ENCODE data around the gene APLP2. TPM values are rescaled to one million over a fixed set of nuclear protein-coding genes. Genes with fewer than 3 reads are reported as not detected.
"Not testable (repeated sequence)": the region's sequence is repeated elsewhere in the genome, so short reads cannot be mapped to it uniquely, and the experiment has no call there.

The APLP2 gene
- total RNA-seq, 1 donor from 2014 or later, result 297 TPM

DNA sequence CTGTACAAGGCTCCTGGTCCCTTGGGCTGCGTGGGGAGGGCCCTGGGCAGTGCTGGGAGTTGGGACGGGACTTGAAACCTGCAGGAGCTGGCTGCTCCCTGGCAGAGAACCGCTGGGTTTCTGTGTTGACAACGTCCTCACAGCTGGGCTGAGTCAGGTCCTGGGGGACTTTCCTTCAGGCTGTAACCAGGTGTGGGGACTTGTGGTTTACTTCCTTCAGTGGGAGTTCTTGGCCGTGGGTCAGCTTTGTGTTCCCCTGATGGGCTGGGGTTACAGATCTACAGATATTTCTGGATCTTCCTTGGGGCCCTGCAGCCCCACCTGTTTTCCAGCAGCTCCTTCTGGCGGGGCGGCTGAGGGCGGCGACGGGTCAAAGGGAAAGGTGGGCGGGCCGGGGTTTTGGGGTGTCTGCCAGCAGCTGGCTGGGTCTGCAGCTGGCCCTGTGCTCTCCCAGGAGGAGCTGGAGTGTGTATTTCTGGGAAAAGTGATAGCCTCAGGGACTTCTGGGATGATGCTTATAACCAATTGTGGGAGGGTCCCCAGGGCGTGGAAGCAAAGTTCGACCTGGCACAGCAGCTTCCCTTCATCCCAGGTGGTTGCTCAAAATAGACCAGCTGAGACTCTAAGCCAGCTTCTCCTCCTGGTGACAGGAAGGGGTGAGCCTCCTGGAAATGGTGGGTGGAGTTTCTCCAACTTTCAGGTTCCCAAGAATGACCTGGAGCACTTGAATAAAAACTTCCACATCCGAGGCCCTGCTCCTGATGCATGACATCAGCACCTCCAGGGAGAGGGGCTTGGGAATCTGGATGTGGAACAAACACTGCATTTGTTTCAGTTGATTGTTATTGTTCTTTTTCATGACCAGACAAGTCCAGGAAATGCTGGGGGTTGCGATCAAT, 109.0 kb downstream of the APLP2 start:
- DNase-seq, result no peak
- ATAC-seq, result no peak
- intact Hi-C loops (cut with micrococcal nuclease), result no loop called here

- intact Hi-C loops (cut with micrococcal nuclease), result no loop called here
- peak; percentile 27 for ATAC-seq
- DNase-seq, result no peak
These were observed 110.0 kb downstream of the APLP2 start for GRCh38 chr11:130179396-130180306.

DNA sequence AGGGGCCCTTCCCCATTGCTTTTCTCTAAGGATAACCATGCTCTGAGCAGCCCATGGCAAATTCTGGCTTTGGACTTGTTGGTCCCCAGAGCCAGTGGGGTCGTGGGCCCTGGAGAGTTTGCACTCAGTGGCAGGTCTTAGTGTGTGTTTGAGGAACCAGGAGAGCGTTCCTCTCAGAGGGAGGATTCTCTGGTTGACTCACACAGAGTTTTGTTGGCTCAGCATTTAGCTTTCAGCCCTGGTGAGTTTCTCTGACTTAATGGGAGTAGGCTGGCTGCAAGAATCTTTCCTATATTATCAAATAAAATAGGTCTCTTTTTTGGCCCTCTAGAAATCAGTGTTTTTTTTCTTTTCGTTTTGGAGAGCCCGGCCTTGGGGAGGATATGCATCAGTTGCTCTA, 110.8 kb downstream of the APLP2 start:
- ATAC-seq (no peak), DNase-seq (no peak)
- intact Hi-C loops (cut with micrococcal nuclease), result no loop called here

DNA sequence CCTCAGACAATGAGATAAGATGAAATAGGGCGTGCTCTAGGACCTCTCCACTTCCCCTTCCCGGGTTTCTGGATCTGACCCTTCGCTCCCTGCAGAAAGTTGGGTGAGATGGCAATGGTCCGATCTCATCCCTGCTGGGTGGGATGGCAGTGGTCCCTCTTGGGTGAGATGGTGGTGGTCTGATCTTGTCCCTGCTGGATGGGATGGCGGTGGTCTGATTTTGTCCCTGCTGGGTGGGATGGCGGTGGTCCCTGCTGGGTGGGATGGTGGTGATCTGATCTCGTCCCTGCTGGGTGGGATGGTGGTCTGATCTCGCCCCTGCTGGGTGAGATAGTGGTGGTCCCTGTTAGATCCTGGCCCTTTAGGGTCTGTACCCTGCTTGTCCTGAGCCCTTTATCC, 111.2 kb downstream of the APLP2 start:
- intact Hi-C loops (cut with micrococcal nuclease), result no loop called here

DNA sequence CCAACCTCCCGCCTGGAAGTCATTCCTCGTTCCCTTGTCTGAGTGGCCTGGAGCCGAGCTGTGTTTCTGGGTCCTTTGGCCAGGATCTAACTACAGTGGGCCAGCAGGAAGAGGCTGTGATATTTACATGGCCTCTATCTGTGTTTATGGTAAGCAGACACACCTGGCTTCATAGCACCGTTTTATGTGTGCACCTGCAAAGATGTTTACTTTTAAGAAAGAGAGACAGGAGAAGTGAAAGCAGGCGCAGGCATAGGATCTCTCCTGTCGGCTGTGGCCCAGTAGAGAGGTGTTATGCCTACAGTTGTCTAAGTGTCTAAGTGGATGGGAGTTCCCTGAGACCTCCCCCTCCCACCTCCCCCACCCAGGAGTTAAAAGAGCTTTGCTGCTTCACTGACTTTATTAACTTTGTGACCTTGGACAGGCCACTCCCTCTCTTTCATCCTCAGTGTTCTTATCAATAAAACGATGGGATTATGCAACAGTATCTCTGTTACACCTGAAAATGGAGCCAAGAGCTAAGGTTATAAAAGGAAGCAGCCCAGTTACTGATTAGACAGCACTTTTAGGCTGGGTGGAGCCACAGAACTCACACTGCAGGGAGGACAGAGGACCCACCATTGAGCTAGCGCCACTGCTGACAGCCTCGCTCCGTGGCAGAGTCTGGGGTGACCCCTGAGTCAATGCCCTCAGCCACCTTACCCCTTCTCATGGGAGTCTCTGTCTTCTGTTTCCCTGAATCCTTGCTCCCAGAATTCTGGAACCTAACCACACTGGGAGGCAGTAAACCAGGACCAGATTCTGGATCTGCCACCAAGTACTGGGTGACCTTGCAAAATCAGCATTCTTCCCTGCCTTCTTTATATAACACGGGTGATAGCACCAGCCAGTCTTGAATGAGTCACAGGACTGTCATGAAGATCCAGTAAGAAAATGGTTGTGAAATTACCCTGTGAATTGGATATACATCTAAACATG, 111.9 kb downstream of the APLP2 start:
- ATAC-seq, result peak; percentile 89
- peak; percentile 64 for DNase-seq
- intact Hi-C loops (cut with micrococcal nuclease), result no loop called here

More for the DNA sequence above, 111.2 kb downstream of the APLP2 start:
- DNase-seq (no peak), ATAC-seq (no peak)

- DNase-seq (no peak), ATAC-seq (no peak)
- intact Hi-C loops (cut with micrococcal nuclease), result no loop called here
These were observed 114.3 kb downstream of the APLP2 start for GRCh38 chr11:130183878-130184610.

GRCh38 chr11:130187096-130187495, 117.4 kb downstream of the APLP2 start:
- intact Hi-C loops (cut with micrococcal nuclease), result no loop called here
- DNase-seq, result no peak

DNA sequence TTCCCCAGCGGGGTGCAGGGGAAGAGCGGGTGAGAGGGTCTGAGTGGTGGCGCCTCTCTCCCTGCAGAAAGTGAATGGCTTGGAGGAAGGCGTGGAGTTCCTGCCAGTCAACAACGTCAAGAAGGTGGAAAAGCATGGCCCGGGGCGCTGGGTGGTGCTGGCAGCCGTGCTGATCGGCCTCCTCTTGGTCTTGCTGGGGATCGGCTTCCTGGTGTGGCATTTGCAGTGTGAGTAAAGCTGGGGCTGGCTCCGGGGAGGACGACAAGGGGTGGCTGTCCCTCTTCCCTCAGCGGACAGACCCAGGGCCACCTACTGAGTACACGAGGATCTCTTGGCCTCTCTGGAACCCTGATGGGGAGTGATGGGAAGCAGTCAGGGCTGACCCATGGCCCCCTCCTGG, 118.4 kb downstream of the APLP2 start:
- DNase-seq, result no peak
- ATAC-seq, result no peak
- intact Hi-C loops (cut with micrococcal nuclease), result no loop called here

More at GRCh38 chr11:130187096-130187495, 117.4 kb downstream of the APLP2 start:
- no peak for ATAC-seq

- ATAC-seq (no peak), DNase-seq (no peak)
- intact Hi-C loops (cut with micrococcal nuclease), result no loop called here
These were observed 119.1 kb downstream of the APLP2 start for GRCh38 chr11:130188585-130189347.

DNA sequence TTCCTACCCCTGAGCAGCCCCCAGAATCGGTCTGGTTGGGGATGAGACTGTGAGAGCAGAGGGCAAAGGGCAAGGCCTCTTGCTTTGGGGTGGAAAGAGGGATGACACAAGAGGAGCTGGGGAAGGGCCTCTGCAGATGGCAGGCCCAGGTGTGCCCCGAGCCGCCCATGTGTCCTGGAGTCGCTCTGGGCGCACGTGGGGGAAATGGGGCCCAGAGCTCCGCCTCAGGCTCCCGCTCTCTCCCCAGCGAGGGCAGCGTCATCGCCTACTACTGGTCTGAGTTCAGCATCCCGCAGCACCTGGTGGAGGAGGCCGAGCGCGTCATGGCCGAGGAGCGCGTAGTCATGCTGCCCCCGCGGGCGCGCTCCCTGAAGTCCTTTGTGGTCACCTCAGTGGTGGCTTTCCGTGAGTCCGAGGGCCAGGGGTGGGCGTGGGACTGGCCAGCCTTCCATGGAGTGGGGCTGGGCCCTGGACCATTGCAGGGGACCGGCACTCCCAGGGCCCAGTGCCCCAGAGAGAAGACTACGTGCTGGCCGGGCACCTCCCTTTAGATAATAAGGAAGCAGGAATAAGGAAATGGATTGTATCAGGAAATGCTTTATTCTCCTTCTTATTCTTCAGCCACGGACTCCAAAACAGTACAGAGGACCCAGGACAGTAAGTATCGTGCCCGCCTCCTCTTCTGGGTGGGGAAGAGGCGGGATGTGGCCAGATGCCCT, 120.0 kb downstream of the APLP2 start:
- no peak for DNase-seq
- ATAC-seq, result no peak
- intact Hi-C loops (cut with micrococcal nuclease), result no loop called here

DNA sequence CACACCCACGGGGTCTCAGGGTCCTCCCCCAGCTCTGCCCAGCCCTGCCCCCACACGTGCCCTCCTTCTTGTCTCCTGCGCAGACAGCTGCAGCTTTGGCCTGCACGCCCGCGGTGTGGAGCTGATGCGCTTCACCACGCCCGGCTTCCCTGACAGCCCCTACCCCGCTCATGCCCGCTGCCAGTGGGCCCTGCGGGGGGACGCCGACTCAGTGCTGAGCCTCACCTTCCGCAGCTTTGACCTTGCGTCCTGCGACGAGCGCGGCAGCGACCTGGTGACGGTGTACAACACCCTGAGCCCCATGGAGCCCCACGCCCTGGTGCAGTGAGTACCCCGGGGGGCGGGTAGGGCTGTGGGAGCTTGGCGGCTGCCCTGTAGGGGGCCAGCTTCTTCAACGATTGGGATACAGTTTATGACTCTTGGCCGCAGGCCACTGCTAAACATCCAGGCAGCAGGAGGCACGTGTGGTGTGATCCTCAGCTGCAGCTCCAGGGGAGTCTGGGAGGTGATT, 120.7 kb downstream of the APLP2 start:
- ATAC-seq, result no peak
- intact Hi-C loops (cut with micrococcal nuclease), result no loop called here
- DNase-seq, result no peak

DNA sequence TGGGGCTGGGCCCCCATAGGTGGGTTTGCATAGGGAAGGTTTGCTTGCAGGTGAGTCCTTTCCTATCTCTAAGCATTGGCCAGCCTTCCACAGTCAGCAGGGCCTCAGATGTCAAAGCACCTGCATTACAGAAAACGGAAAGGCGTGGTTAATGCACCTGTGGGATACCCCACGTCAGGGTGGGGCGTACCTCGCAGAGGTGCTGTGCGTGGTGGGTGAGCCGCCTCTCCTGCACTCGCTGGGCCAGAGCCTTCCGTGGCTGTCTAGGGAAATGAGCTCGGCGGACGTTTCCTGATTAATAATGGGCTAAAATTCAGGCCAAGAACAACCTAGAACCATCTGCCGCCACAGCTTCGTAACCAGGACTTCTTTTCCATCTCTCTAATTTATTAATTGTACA, 122.2 kb downstream of the APLP2 start:
- DNase-seq, result no peak
- no peak for ATAC-seq
- intact Hi-C loops (cut with micrococcal nuclease), result no loop called here

DNA sequence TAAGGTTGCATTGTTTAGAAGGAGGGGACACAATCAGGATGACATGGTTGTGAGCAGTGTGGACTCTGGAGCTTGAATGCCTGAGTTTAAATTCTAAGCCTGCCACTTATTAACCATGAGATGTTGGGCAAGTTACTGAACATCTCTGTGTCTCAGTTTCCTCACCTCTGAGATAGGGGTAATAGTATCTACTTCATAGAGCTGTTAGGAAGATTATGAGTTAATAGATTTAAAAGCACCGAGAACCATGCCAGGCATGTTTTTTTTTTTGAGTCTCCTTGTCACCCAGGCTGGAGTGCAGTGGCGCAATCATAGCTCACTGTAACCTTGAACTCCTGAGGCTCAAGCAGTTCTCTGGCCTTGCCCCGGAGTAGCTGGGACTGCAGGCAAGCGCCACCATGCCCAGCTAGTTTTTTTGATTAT, 123.2 kb downstream of the APLP2 start:
- ATAC-seq (peak; percentile 38), DNase-seq (no peak)
- intact Hi-C loops (cut with micrococcal nuclease), result no loop called here

- DNase-seq; ATAC-seq; intact Hi-C loops (cut with micrococcal nuclease): not testable (repeated sequence)
These were observed 123.9 kb downstream of the APLP2 start for GRCh38 chr11:130193551-130193950.

All from left ventricle myocardium superior (tissue), 1 donor.